Stomach (tissue), 9 donors: ENCODE results near the gene ADCY10. TPM values are rescaled to one million over a fixed set of nuclear protein-coding genes. Genes with fewer than 3 reads are reported as not detected.

Experiments used
- DNase-seq, 2 donors: peaks; one replicate each; pipeline versions ENCODE4 v3.0.0 to v3.0.0-alpha.2; 2013 to 2019
- H3K27ac ChIP-seq, 5 donors: fragments of 200-600 bp in 4 of 5; sonication (generic) in 4 of 5; one replicate each; pipeline ENCODE4 v1.5.1; 2013 to 2019; ENCODE audit warnings: mild to moderate bottlenecking in 1 of 5, moderate library complexity in 1 of 5
- H3K27me3 ChIP-seq, 3 donors: fragments of 200-600 bp; sonication (generic); one replicate each; pipeline ENCODE4 v1.5.1; 2017 to 2019; ENCODE audit warnings: mixed run types in 1 of 3
- H3K36me3 ChIP-seq, 4 donors: fragments of 200-600 bp; sonication (generic); 1 replicate in 3 of 4; 2 replicates in 1 of 4; pipeline ENCODE4 v1.5.1; 2016 to 2019
- H3K4me1 ChIP-seq, 4 donors: fragments of 200-600 bp; sonication (generic); one replicate each; pipeline ENCODE4 v1.5.1; 2016 to 2019
- H3K4me3 ChIP-seq, 4 donors: fragments of 200-600 bp; sonication (generic) in 3 of 4; one replicate each; pipeline ENCODE4 v1.5.1; 2016 to 2019; ENCODE audit warnings: mild to moderate bottlenecking in 1 of 4
- H3K9me3 ChIP-seq, 4 donors: fragments of 200-600 bp; sonication (generic); one replicate each; pipeline ENCODE4 v1.5.1; 2016 to 2019
- CTCF ChIP-seq, 7 experiments: fragments of 450-650 bp in 4 of 7; fragments of 200-600 bp in 3 of 7; sonication (generic) in 3 of 7; IDR thresholded peaks; one replicate each; pipeline ENCODE4 v1.5.1; 2016 to 2019; ENCODE audit warnings: antibody characterized with exemption in 7 of 7, control low read depth in 2 of 7, mild to moderate bottlenecking in 1 of 7
- EP300 ChIP-seq: sonication (generic); formaldehyde crosslinking; IDR thresholded peaks from one replicate; pipeline ENCODE4 v1.6.1; 2017; ENCODE audit warnings: antibody characterized with exemption
- POLR2A ChIP-seq, 4 donors: fragments of 450-650 bp; IDR thresholded peaks; one replicate each; pipeline ENCODE4 v1.6.1; 2016; ENCODE audit warnings: antibody characterized with exemption in 4 of 4, control low read depth in 2 of 4, mild to moderate bottlenecking in 1 of 4, moderate library complexity in 1 of 4
- POLR2AphosphoS5 ChIP-seq, 3 donors: sonication (generic); formaldehyde crosslinking; IDR thresholded peaks; one replicate each; pipeline ENCODE4 v1.6.1; 2016; ENCODE audit warnings: antibody characterized with exemption in 3 of 3
- WGBS, 5 donors: extraction: QIAGEN DNeasy Blood & Tissue Kit in 3 of 5; methylation state at CpG; one replicate each; pipeline versions ENCODE4 v1.1.5 to v1.1.7; 2013 to 2018; 5-methylcytosine and 5-hydroxymethylcytosine counted together
- intact Hi-C: fragments of 100-400 bp; cut with DNase I; formaldehyde crosslinking; loops from one replicate; pipeline ENCODE4 v1.15.1; 2023; ENCODE audit warnings: low total_unique reads
- polyA plus RNA-seq, 3 donors: library from polyadenylated mRNA; stranded (reverse); fragments of 200-250 nt; gene quantifications; one replicate each; pipeline ENCODE4 v1.2.3, GENCODE V29; 2013
- total RNA-seq, 5 donors: library from RNA; depleted of rRNA; stranded (reverse); fragments of >200 nt; gene quantifications; one replicate each; pipeline versions ENCODE4 v1.1.0 to v1.2.3, GENCODE V29; 2014 to 2016
- donor health status: healthy with polysubstance abuse.
- donor health status: Bipolar disorder and iron deficiency.
- donor health status: healthy.

ADCY10 gene
- total and polyA plus RNA-seq, 8 donors = 0.60 TPM; not detected in 7

- intact Hi-C loops = no loop called here
- Histone ChIP-seq H3K27me3 (no peaks in the 10 kb centered on the region), H3K4me1 (no peaks in the 10 kb centered on the region), H3K36me3 (peaks cover 11 to 60% (median 57%) of the 10 kb centered on the region in 4 donors), H3K27ac (no peak overlapping the region), H3K9me3 (no peaks in the 10 kb centered on the region), H3K4me3 (no peak overlapping the region)
- WGBS, 5 donors = 80 to 97% (median 93%) methylated on average over 3 of the region's 3 CpGs
- TF ChIP-seq EP300 (no peak), CTCF (IDR thresholded peaks at IDR 0.05) (no peak), POLR2A (IDR thresholded peaks at IDR 0.05) (no peak), POLR2AphosphoS5 (IDR thresholded peaks at IDR 0.05) (no peak)
- no peak for DNase-seq
These were observed 124.4 kb downstream of the ADCY10 start for GRCh38 chr1:167789501-167789900.

GRCh38 chr1:167786502-167786901 is 127.4 kb downstream of the ADCY10 start:
- Histone ChIP-seq H3K27ac (no peak overlapping the region), H3K27me3 (no peaks in the 10 kb centered on the region), H3K9me3 (no peaks in the 10 kb centered on the region), H3K4me3 (no peak overlapping the region), H3K4me1 (no peaks in the 10 kb centered on the region), H3K36me3 (peaks cover 11 to 62% (median 59%) of the 10 kb centered on the region in 4 donors)
- 81 to 87% (median 82%) methylated on average over 5 of the region's 5 CpGs for WGBS, 5 donors
- no peak for TF ChIP-seq CTCF (IDR thresholded peaks at IDR 0.05)
- TF ChIP-seq POLR2A (IDR thresholded peaks at IDR 0.05) = no peak
- no peak for TF ChIP-seq POLR2AphosphoS5 (IDR thresholded peaks at IDR 0.05)
- TF ChIP-seq EP300 = no peak
- no peak for DNase-seq
- intact Hi-C loops = no loop called here

GRCh38 chr1:167784876-167785550 is 128.9 kb downstream of the ADCY10 start:
- intact Hi-C loops = no loop called here
- DNase-seq = no peak
- Histone ChIP-seq H3K27me3 (no peaks in the 10 kb centered on the region), H3K27ac (no peak overlapping the region), H3K9me3 (no peaks in the 10 kb centered on the region), H3K4me3 (no peak overlapping the region), H3K36me3 (peaks cover 7 to 59% (median 53%) of the 10 kb centered on the region in 4 donors), H3K4me1 (no peaks in the 10 kb centered on the region)
- TF ChIP-seq EP300 = no peak
- TF ChIP-seq POLR2AphosphoS5 (IDR thresholded peaks at IDR 0.05) = no peak
- no peak for TF ChIP-seq CTCF (IDR thresholded peaks at IDR 0.05)
- TF ChIP-seq POLR2A (IDR thresholded peaks at IDR 0.05) = no peak
- WGBS, 5 donors = 94 to 97% (median 94%) methylated on average over 3 of the region's 3 CpGs

- no peak for DNase-seq
- Histone ChIP-seq H3K36me3 (peaks cover 0 to 40% (median 36%) of the 10 kb centered on the region in 4 donors), H3K27me3 (no peaks in the 10 kb centered on the region), H3K9me3 (no peaks in the 10 kb centered on the region), H3K4me3 (no peak overlapping the region), H3K27ac (no peak overlapping the region), H3K4me1 (no peaks in the 10 kb centered on the region)
- WGBS, 5 donors = 89 to 100% (median 96%) methylated on average over 1 of the region's 1 CpG
- TF ChIP-seq EP300 (no peak), CTCF (IDR thresholded peaks at IDR 0.05) (no peak), POLR2AphosphoS5 (IDR thresholded peaks at IDR 0.05) (no peak), POLR2A (IDR thresholded peaks at IDR 0.05) (no peak)
- intact Hi-C loops = no loop called here
These were observed 131.0 kb downstream of the ADCY10 start for GRCh38 chr1:167782946-167783345.
